Hepatocyte (in vitro differentiated cells): ENCODE data around the gene DCST2. TPM values are rescaled to one million over a fixed set of nuclear protein-coding genes. Genes with fewer than 3 reads are reported as not detected.

Experiments
- DNase-seq: peaks from one replicate; pipeline ENCODE4 v3.0.0-alpha.2; 2016; ENCODE audit warnings: low spot score
- H2AFZ ChIP-seq: fragments of 200-600 bp; sonication (generic); 2 replicates; pipeline ENCODE4 v1.6.0; 2016; ENCODE audit warnings: antibody characterized with exemption, mild to moderate bottlenecking
- H3K27ac ChIP-seq: fragments of 200-600 bp; sonication (generic); 2 replicates; pipeline ENCODE4 v1.5.1; 2016; ENCODE audit warnings: mild to moderate bottlenecking
- H3K27me3 ChIP-seq: fragments of 200-600 bp; sonication (generic); 2 replicates; pipeline ENCODE4 v1.6.1; 2016
- H3K36me3 ChIP-seq: fragments of 200-600 bp; sonication (generic); replicated peaks from 2 replicates; pipeline ENCODE4 v1.5.1; 2016; ENCODE audit warnings: low read depth; ENCODE audit not compliant: insufficient read depth
- H3K4me1 ChIP-seq: fragments of 200-600 bp; sonication (generic); 2 replicates; pipeline ENCODE4 v1.5.1; 2016; ENCODE audit warnings: mild to moderate bottlenecking, moderate library complexity; ENCODE audit not compliant: insufficient read depth
- H3K4me2 ChIP-seq: fragments of 200-600 bp; sonication (generic); 2 replicates; pipeline ENCODE4 v1.6.0; 2016
- H3K4me3 ChIP-seq: fragments of 200-600 bp; sonication (generic); 2 replicates; pipeline ENCODE4 v1.5.1; 2016; ENCODE audit warnings: mild to moderate bottlenecking
- H3K79me2 ChIP-seq: fragments of 200-600 bp; sonication (generic); 2 replicates; pipeline ENCODE4 v1.6.0; 2017; ENCODE audit warnings: mild to moderate bottlenecking
- H3K9me2 ChIP-seq: fragments of 200-600 bp; sonication (generic); replicated peaks from 2 replicates; pipeline ENCODE4 v1.6.0; 2017; ENCODE audit warnings: mild to moderate bottlenecking; ENCODE audit not compliant: insufficient read depth
- H3K9me3 ChIP-seq: fragments of 200-600 bp; sonication (generic); 2 replicates; pipeline ENCODE4 v1.5.1; 2016; ENCODE audit warnings: low read depth, mild to moderate bottlenecking
- H4K20me1 ChIP-seq: fragments of 200-600 bp; sonication (generic); 2 replicates; pipeline ENCODE4 v1.6.0; 2016; ENCODE audit warnings: mild to moderate bottlenecking; ENCODE audit not compliant: insufficient read depth, poor library complexity, severe bottlenecking
- CTCF ChIP-seq: fragments of 200-600 bp; sonication (generic); IDR thresholded peaks from 2 replicates; pipeline ENCODE4 v1.5.1; 2016; ENCODE audit warnings: antibody characterized with exemption, mild to moderate bottlenecking; ENCODE audit not compliant: poor library complexity
- EZH2 ChIP-seq: fragments of 200-600 bp; sonication (generic); IDR thresholded peaks from 2 replicates; pipeline ENCODE4 v1.6.1; 2016; ENCODE audit warnings: antibody characterized with exemption, mild to moderate bottlenecking, borderline replicate concordance
- EZH2phosphoT487 ChIP-seq: fragments of 200-600 bp; sonication (generic); IDR thresholded peaks from one replicate; pipeline ENCODE4 v1.6.1; 2018; ENCODE audit warnings: antibody characterized with exemption, mild to moderate bottlenecking, low read depth, moderate library complexity; ENCODE audit not compliant: unreplicated experiment, severe bottlenecking
- WGBS: methylation state at CpG from one replicate; pipeline ENCODE4 v1.1.6; 2016; ENCODE audit warnings: low lambda C conversion rate; ENCODE audit errors: missing lambda C conversion rate; 5-methylcytosine and 5-hydroxymethylcytosine counted together
- polyA plus RNA-seq: library from polyadenylated mRNA; unstranded; fragments of >200 nt; fragmentation: Nextera tagmentation; extraction: Ambion mirVana; gene quantifications from 2 replicates; pipeline ENCODE4 v1.2.1, GENCODE V29; 2016
- total RNA-seq: library from RNA; depleted of rRNA; stranded (reverse); fragments of >200 nt; gene quantifications from 2 replicates; pipeline ENCODE4 v1.2.3, GENCODE V29; 2014

DCST2 gene
- total and polyA plus RNA-seq, 2 experiments from 2014 or later, result 0.47 to 1.6 TPM

- Histone ChIP-seq H3K79me2 (no peaks in the 10 kb centered on the region), H3K27me3 (no peaks in the 10 kb centered on the region), H3K27ac (no peak overlapping the region), H3K4me2 (no peak overlapping the region), H3K9me3 (no peaks in the 10 kb centered on the region), H4K20me1 (no peaks in the 10 kb centered on the region), H3K4me1 (peaks cover 5% of the 10 kb centered on the region), H3K36me3 (no peaks in the 10 kb centered on the region), H3K4me3 (no peak overlapping the region), H2AFZ (no peak overlapping the region), H3K9me2 (no peaks in the 10 kb centered on the region)
- no peak for DNase-seq
- whole genome bisulfite sequencing, result 78% methylated on average over 4 of the region's 4 CpGs
- TF ChIP-seq EZH2, result no peak
These were observed 5.7 kb upstream of the DCST2 start for GRCh38 chr1:155039308-155039669.

- peak; percentile 80 for DNase-seq
- peaks cover 5% of the 10 kb centered on the region for H3K4me1 ChIP-seq
- no peak overlapping the region for H3K4me3 ChIP-seq
- H4K20me1 ChIP-seq, result no peaks in the 10 kb centered on the region
- H3K9me2 ChIP-seq, result no peaks in the 10 kb centered on the region
- H3K27ac ChIP-seq, result peak overlapping the region; percentile 14
- 41% methylated on average over 8 of the region's 8 CpGs for WGBS
- H3K4me2 ChIP-seq, result no peak overlapping the region
- H3K9me3 ChIP-seq, result no peaks in the 10 kb centered on the region
- no peaks in the 10 kb centered on the region for H3K79me2 ChIP-seq
- no peaks in the 10 kb centered on the region for H3K27me3 ChIP-seq
- H2AFZ ChIP-seq, result no peak overlapping the region
- H3K36me3 ChIP-seq, result no peaks in the 10 kb centered on the region
- TF ChIP-seq EZH2phosphoT487 (no peak), EZH2 (no peak), CTCF (no peak)
These were observed 5.2 kb upstream of the DCST2 start for GRCh38 chr1:155038602-155039307.

- DNase-seq, result no peak
- TF ChIP-seq CTCF (no peak), EZH2 (no peak)
- Histone ChIP-seq H4K20me1 (no peaks in the 10 kb centered on the region), H3K79me2 (no peaks in the 10 kb centered on the region), H2AFZ (no peak overlapping the region), H3K27ac (peak overlapping the region; percentile 27), H3K4me3 (no peak overlapping the region), H3K9me3 (no peaks in the 10 kb centered on the region), H3K9me2 (no peaks in the 10 kb centered on the region), H3K27me3 (no peaks in the 10 kb centered on the region), H3K36me3 (no peaks in the 10 kb centered on the region), H3K4me2 (no peak overlapping the region), H3K4me1 (peaks cover 5% of the 10 kb centered on the region)
- 89% methylated on average over 6 of the region's 6 CpGs for WGBS
These were observed 4.4 kb upstream of the DCST2 start for GRCh38 chr1:155037851-155038441.

- 82% methylated on average over 3 of the region's 3 CpGs for WGBS
- H3K4me2 ChIP-seq, result no peak overlapping the region
These were observed 3.5 kb upstream of the DCST2 start for GRCh38 chr1:155037043-155037442.

More at GRCh38 chr1:155037043-155037442, 3.5 kb upstream of the DCST2 start:
- TF ChIP-seq EZH2phosphoT487, result no peak
- TF ChIP-seq CTCF, result no peak
- TF ChIP-seq EZH2, result no peak
- Histone ChIP-seq H3K27me3 (no peaks in the 10 kb centered on the region), H2AFZ (no peak overlapping the region), H3K4me3 (no peak overlapping the region), H3K36me3 (no peaks in the 10 kb centered on the region), H3K9me2 (no peaks in the 10 kb centered on the region), H3K79me2 (no peaks in the 10 kb centered on the region), H3K9me3 (no peaks in the 10 kb centered on the region), H3K27ac (no peak overlapping the region), H3K4me1 (peaks cover 5% of the 10 kb centered on the region), H4K20me1 (no peaks in the 10 kb centered on the region)
- no peak for DNase-seq
